B cell (primary cell): ENCODE data around the gene R3HDM4.

Experiments used
- EZH2 ChIP-seq: IDR thresholded peaks from 2 replicates; pipeline ENCODE4 v1.6.1; 2012; ENCODE audit warnings: borderline replicate concordance, low read depth, mild to moderate bottlenecking, moderate library complexity, low read length; ENCODE audit not compliant: insufficient read depth, poor library complexity, severe bottlenecking
- TF ChIP-seq, protein P1 (sequence below): fragments of 200-600 bp; IDR thresholded peaks from one replicate; pipeline ENCODE4 v1.8.0; 2022; ENCODE audit warnings: antibody characterized with exemption, mild to moderate bottlenecking

DNA sequence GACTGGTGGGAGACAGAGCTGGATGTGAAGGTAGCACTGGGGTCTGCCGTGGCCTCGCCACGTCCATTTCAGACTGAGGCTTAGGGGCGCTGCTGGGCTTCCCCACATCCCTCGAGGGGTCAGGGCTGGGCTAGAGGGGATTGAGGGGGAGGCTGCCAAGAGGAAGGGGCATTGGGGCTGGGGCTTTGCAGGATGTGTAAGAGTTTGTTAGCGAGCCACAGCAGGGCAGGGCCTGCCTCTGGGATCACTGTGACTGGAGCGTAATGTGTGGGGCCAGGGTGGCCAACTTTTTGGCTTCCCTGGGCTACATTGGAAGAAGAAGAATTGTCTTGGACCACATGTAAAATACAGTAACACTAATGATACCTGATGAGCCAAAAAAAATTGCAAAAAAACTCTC lies 26.9 kb upstream of the R3HDM4 start:
- TF ChIP-seq, protein P1, sequence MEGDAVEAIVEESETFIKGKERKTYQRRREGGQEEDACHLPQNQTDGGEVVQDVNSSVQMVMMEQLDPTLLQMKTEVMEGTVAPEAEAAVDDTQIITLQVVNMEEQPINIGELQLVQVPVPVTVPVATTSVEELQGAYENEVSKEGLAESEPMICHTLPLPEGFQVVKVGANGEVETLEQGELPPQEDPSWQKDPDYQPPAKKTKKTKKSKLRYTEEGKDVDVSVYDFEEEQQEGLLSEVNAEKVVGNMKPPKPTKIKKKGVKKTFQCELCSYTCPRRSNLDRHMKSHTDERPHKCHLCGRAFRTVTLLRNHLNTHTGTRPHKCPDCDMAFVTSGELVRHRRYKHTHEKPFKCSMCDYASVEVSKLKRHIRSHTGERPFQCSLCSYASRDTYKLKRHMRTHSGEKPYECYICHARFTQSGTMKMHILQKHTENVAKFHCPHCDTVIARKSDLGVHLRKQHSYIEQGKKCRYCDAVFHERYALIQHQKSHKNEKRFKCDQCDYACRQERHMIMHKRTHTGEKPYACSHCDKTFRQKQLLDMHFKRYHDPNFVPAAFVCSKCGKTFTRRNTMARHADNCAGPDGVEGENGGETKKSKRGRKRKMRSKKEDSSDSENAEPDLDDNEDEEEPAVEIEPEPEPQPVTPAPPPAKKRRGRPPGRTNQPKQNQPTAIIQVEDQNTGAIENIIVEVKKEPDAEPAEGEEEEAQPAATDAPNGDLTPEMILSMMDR = no peak
- no peak for TF ChIP-seq EZH2
